A673 (cell line): Measurements from ENCODE around the gene TCEA2.

Experiments
- CTCF ChIP-seq: fragments of 300-800, 200-600 bp; sonication (generic); conservative IDR thresholded peaks from 2 replicates; pipeline ENCODE4 v1.5.1; 2017; ENCODE audit warnings: low read depth, mild to moderate bottlenecking, antibody characterized with exemption, low read length, moderate library complexity, mixed read lengths
- EZH2 ChIP-seq: fragments of 200-600 bp; sonication (generic); IDR thresholded peaks from 2 replicates; pipeline ENCODE4 v1.6.1; 2017; ENCODE audit warnings: borderline replicate concordance, low read depth, mild to moderate bottlenecking, mixed read lengths, antibody characterized with exemption, low read length; ENCODE audit not compliant: poor library complexity, severe bottlenecking

GRCh38 chr20:64044484-64045247, 18.3 kb upstream of the TCEA2 start:
- no peak for TF ChIP-seq CTCF
- no peak for TF ChIP-seq EZH2
